Stimulated activated CD4-positive, alpha-beta T cell treated with anti-CD3 and anti-CD28 coated beads, Interleukin-4, amount 100 ng/mL, for 4 hours (primary cell): Measurements from ENCODE around the gene ABHD15.

Experiments used
- DNase-seq, 2 experiments: peaks; one replicate each; pipeline ENCODE4 v3.0.0-alpha.2; 2020

ABHD15 gene

GRCh38 chr17:29594519-29595090 is 27.8 kb upstream of the ABHD15 start:
- DNase-seq = no peak

- peak in 1 of 2 experiments; percentile 31 for DNase-seq
Measured at GRCh38 chr17:29593591-29594518, 27.0 kb upstream of the ABHD15 start.

- DNase-seq = peak; percentile 39 to 56
Measured at GRCh38 chr17:29592850-29593551, 26.2 kb upstream of the ABHD15 start, which contains the start of gene ANKRD13B. Gene ANKRD13B (plus strand): TSS chr17:29593132. CDS start chr17:29593622, 490 bp downstream.

GRCh38 chr17:29591737-29592608 is 25.1 kb upstream of the ABHD15 start:
- DNase-seq = peak; percentile 67 to 83

- peak; percentile 51 to 55 for DNase-seq
Measured at GRCh38 chr17:29591146-29591736, 24.4 kb upstream of the ABHD15 start.

- DNase-seq = no peak
Measured at GRCh38 chr17:29590411-29591145, 23.7 kb upstream of the ABHD15 start.

GRCh38 chr17:29589524-29590410 is 22.9 kb upstream of the ABHD15 start, which contains the start of gene GIT1:
Gene GIT1 (minus strand): TSS chr17:29589648. CDS start chr17:29589378, 270 bp downstream.
- DNase-seq = peak; percentile 82 to 84

GRCh38 chr17:29588562-29589411 is 21.9 kb upstream of the ABHD15 start:
- DNase-seq = peak; percentile 57 to 80

- DNase-seq = no peak
Measured at GRCh38 chr17:29588017-29588561, 21.3 kb upstream of the ABHD15 start.

GRCh38 chr17:29587591-29587990 is 20.8 kb upstream of the ABHD15 start:
- DNase-seq = no peak

- DNase-seq = no peak
Measured at GRCh38 chr17:29586676-29587469, 20.0 kb upstream of the ABHD15 start.

- DNase-seq = peak in 1 of 2 experiments; percentile 36
Measured at GRCh38 chr17:29585080-29585751, 18.4 kb upstream of the ABHD15 start.

- DNase-seq = no peak
Measured at GRCh38 chr17:29584452-29585079, 17.7 kb upstream of the ABHD15 start.

- DNase-seq = no peak
Measured at GRCh38 chr17:29583324-29584248, 16.7 kb upstream of the ABHD15 start.

- no peak for DNase-seq
Measured at GRCh38 chr17:29582772-29583171, 15.9 kb upstream of the ABHD15 start.
